ENCODE data around the gene DCTN1.
A peak's percentile ranks its signal among the peaks of the same experiment; 100 is the strongest.
"Not testable (repeated sequence)": the region's sequence is repeated elsewhere in the genome, so short reads cannot be mapped to it uniquely, and the experiment has no call there.

DCTN1 gene

DNA sequence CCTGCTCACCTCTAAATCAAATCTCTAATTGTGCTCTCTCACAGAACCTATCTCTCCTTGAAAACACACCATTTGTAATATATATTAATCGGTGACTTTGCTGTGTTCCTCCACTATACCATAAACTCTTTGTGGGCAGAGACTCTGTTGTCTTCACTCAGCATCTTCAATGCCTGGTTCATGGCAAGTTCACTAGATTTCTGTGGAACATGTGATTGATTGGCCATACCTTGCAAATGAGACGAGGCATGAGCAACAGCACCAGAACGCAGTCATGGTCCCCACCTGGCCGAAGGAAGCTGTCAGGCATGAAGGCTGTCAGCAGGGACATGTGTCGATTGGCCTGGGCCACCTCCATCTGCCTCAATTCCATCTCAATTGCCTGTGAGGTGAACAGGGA, 11.6 kb downstream of the DCTN1 start:
- DNase-seq, result no peak

GRCh38 chr2:74367789-74368188, 12.3 kb downstream of the DCTN1 start:
- DNase-seq, result no peak

DNA sequence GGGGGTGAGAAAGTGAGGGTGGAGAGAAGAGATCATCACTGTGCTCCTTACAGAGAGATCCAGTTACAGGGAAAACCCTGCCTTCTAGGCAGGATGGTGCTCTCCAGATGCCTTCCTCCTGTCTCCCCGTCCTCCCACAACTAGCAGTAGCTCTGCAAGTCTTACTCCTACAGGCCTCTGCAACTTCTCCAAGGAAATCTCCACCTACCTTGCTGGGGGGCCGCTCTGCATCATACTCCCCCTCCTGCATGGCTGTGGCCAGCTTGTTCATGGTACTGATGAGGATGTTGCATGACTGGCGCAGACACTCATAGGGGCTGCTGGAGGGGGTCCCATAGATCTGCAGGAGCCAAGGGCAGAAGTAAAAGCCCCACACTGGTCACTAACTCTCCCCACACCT, 14.1 kb downstream of the DCTN1 start:
- no peak for DNase-seq

DNA sequence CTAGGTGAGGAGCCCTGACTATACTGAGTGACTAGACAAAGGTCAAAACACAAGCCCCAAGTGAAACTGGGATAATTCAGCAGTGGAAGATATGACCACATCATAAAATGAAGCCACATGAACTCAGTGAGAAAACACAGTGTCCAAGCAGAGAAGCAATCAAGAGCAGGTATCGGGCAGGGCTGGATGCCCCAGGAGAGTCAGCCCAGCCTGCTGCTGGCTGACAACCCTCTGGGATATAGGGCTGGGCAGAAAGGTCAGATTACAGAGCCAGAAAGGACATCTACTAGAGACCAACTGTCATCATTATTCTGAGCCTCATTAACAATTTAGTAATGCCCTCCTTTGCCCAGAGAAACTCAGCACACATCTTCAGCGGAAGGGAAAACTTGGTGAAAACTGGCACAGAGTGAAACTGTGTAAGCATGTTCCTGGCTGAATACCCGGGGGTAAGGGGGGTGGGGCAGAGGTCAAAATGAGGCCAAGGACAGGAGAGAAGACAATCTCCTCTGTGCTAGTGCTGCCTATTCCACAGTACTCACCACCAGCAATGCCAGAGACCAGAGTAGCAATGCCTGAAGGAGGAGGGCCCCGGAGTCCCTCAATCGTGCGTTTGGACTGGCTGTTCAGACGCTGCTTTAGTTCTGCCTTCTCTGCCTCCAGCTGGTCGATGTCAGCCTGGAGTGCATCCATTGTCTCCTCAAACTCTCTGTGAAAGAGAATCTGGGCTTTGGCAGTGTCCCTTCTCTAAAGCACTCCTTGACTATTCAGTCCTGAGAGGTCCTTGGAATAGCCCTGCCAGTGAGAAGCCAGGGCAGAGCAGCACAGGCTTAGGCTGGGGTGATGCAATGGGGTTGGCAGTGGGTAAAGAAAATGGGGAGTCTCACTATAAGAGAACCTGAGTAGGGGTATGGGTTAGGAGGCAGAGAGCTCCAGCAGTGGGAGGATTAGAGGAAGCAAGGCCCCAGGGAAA, 15.3 kb downstream of the DCTN1 start:
- no peak for DNase-seq

- DNase-seq, result no peak
These were observed 18.8 kb downstream of the DCTN1 start for GRCh38 chr2:74361327-74361726.

DNA sequence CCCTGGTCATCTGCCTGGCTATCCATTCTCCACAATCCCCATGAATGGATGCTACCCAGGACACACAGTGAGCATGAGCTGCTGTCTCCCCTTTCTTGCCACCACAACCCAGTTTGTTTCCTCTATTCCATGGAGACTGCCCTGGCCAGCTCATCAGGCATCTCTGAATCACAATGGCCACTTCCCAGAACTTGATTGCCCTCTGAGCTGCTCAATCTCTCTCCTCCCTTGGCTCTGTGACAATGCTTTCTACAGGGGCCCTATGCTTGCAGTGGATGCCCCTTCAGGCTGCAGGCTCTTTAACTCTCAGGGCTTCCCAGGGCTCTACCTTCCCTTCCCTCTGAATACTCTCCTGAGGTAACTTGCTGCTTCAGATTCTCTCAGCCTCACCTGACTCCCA, 22.5 kb downstream of the DCTN1 start:
- no peak for DNase-seq

DNA sequence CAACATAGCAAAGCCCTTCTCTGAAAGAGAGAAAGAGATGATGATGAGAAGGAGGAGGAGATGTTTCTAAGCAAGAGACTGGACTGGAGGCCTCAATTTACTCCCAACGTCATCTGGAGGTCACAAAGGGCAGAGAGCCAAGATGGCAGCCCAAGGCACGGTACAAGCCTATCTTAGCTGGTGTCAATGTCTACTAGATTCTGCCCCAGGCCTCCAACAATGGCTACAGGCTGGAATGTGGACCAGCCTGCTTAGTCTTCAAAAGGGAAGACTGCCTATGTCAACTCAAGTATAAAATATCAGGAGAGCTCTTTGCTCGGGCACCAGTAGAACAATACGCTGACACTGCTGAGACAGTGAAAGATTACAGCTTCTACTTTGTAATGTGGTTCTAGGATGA, 30.2 kb downstream of the DCTN1 start:
- DNase-seq, result no peak

DNA sequence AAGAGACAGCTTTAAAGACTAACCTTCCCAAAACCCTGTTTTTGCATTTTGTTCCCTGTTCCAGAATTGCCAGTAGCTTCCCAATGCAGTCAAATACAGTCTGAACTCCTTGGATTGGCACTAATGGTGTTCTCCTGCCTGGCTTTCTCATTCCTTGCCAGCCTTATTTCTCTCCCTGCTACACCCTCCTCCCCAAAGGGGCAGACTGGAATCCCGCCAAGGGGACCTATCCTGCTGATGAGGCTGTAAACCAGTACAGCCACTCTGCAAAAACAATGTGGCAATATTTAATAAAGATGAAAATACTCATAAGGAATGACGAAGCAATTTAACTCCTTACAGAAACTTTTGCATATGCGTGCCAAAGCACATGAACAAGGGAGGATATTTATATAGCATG, 32.4 kb downstream of the DCTN1 start:
- DNase-seq, result no peak

GRCh38 chr2:74347303-74347702, 32.8 kb downstream of the DCTN1 start:
- no peak for DNase-seq

DNA sequence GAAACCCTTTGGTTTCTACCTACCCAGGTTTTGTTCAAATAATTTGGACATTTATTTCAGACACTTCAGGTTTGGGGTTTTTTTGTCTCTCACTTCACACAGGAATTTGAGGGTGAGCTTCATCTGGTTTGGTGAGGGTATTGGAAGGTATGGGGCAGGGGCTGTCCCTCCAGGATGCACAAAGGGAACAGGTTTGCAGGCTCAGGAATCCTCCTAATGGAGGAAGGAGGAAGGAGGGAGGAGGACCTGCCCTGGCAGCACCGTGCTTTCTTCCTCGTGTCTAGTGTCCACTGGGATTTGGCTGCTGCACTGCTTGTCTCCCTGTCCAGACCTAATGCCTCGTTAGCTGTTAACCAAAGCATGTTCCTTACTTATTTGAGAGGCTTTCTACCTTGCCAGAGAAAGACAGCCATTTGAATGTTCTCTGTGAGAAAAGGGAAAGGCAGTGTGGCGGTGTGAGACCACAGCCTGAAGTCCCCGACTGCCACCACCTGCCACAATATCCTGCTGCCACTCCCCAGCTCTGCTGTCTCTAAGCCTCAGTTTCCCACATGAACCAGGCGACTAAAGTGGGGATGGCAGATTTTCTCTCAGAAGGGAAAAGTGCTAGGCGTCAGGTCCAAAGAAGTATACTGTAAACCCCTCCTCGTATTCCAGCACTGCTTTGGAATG, 34.7 kb downstream of the DCTN1 start:
- DNase-seq, result no peak

GRCh38 chr2:74343316-74343715, 36.8 kb downstream of the DCTN1 start, which contains the start of gene SLC4A5:
Gene SLC4A5 (minus strand): TSS chr2:74343416. CDS start chr2:74315023, 28,393 bp downstream.
- no peak for DNase-seq

GRCh38 chr2:74336227-74336626, 43.9 kb downstream of the DCTN1 start:
- not testable (repeated sequence) for DNase-seq

GRCh38 chr2:74334931-74335333, 45.2 kb downstream of the DCTN1 start:
- peak; percentile 46 for DNase-seq

GRCh38 chr2:74333896-74334586, 46.1 kb downstream of the DCTN1 start:
- DNase-seq, result no peak

- DNase-seq, result peak; percentile 33
These were observed 46.9 kb downstream of the DCTN1 start for GRCh38 chr2:74333175-74333574.

DNA sequence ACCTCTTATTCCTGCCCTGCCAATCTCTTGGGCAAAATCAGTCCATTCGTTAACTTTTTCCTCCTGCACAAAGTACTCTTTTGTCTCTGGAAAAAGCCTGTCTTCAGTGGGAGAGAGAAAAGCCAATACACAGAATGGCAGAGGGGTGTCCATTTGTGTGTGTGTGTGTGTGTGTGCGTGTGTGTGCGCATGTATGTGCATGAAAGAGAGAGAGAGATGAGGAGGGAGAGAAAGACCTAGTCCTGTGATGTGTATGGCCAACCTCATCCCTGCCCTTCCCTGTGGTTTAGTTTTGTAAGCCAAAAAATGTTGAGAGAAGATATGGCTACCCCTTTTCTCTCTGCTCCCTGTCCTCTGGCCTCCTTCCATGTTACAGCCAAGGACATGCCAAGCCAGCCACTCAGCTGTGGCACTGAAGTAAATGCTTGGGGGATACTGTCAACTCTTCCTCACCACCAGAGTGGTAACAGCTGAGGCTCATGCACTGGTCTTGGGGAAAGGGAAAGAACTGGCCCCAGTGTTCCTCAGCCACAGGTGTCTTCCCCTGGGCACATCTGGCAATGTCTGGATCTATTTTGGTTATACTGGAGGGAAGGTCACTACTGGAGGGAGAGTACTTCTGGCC, 47.4 kb downstream of the DCTN1 start:
- no peak for DNase-seq

GRCh38 chr2:74328573-74328972, 51.5 kb downstream of the DCTN1 start:
- DNase-seq, result no peak

- DNase-seq, result no peak
These were observed 52.0 kb downstream of the DCTN1 start for GRCh38 chr2:74328074-74328473.

DNA sequence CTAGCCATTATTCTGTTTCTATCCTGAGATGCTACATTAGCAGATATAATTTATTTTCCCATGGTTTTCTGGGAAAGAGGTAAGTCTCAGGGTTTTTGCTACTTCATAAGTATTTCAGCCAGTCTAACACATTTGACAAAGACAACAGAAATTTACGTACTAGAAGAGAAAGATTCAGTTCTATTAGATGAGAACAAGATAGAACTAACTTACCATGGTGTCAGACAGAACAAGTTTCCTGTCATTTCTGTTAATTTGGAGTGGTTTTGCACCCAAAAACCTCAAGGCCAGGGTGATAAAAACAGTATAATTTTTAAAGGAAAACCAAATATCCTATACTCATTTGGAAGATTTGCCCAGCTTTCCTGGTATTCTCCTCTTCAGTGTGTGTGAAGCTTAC, 52.5 kb downstream of the DCTN1 start:
- no peak for DNase-seq

DNA sequence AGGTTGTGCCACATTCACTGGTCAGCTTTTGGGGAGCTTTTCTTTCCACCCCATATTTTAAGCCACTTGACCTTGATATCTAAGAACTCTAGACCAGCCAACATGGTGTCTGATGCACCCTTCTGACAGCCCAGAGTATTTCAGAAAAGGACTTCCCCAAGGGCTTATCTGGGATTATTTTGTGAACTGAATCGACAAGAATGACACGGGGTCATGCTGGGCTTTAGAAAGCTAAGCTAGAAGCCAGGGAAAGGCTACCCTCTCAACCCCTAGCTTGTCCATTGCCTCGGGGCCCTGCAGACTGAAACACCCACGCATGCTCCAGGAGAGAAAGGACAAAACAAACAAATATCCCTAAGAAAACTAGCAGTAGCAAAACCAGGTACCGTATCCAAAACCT, 52.9 kb downstream of the DCTN1 start:
- DNase-seq, result no peak

DNA sequence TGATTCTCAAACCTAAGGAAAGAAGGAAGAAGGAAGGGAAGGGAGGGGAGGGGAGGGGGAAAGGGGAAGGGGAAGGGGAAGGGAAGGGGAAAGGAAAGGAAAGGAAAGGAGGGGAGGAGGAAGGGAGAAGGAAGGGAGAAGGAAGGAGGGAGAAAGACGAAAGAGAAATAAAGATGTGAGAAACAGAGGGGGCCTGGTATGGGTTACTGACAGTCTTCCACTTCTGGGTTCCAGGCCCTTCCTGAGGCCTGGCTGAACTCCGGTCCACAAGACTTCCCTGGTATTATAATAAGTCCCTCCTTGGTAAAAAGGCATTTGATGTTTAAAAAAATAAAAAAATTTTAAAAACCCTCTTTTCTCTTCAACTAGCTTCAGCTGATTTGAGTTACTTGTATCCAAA, 54.3 kb downstream of the DCTN1 start:
- no peak for DNase-seq

DNA sequence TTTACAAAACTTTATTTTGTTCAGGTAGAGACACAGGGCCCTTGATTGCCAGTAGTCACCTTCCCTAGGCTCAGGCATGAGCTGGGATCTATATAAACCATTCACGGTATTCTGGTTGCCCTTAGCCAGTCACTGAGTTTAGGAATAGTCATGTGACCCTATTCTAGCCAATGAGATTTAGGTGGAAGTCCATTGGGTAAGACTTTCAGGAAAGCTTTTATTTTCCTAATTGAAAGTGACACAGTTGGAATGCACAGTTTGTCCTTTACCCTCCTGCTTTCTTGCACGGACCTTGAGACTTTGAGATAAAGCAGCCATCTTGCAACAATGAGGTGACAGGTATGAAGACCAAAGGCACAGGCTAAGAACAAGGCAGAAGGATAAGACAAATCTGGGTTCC, 58.4 kb downstream of the DCTN1 start:
- DNase-seq, result no peak

DNA sequence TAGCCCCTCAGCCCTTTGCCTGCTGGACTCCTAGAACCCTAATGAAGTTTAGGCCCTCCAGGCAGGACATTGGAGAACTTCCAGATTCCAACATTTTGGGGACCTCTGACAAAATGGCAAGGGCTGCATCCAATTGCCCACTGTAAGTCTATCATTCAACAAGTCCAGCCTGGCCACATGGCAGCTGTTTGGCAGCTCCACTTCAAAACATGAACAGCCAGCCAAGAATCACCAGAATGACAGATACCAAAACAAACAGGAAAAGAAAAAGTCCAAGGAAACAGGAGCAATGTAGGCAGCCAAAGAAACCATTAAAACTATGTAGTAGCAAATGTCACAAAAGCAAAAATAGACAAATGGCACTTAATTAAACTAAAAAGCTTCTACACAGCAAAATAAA, 62.4 kb downstream of the DCTN1 start:
- DNase-seq, result no peak

Data from GDM1 (cell line).